Measurements from ENCODE around the gene OSBP2.

DNA sequence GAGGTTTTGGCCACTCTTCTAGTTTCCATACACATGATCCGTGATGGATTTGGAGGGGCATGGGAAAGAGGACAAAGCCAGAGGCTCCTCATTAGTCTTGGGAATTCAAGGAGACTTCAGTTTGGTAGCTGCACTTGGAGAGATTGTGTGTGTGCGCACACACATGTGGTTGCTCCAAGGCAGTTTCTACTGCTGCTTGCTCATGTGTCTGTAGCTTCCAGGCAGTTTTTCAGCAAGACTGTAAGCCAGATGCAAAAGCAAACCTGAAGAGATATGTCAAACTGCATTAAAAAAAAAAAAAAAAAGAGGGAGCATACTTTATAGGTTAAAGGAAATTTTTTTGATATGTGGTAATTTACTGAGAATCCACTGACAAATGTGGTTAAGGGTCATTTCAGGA, 95.7 kb downstream of the OSBP2 start:
- TF ChIP-seq EP300 (IDR thresholded peaks at IDR 0.05; ENCODE audit: borderline replicate concordance), result no peak
- no peak for TF ChIP-seq EGR1 (IDR thresholded peaks at IDR 0.05)
- TF ChIP-seq, protein P1, sequence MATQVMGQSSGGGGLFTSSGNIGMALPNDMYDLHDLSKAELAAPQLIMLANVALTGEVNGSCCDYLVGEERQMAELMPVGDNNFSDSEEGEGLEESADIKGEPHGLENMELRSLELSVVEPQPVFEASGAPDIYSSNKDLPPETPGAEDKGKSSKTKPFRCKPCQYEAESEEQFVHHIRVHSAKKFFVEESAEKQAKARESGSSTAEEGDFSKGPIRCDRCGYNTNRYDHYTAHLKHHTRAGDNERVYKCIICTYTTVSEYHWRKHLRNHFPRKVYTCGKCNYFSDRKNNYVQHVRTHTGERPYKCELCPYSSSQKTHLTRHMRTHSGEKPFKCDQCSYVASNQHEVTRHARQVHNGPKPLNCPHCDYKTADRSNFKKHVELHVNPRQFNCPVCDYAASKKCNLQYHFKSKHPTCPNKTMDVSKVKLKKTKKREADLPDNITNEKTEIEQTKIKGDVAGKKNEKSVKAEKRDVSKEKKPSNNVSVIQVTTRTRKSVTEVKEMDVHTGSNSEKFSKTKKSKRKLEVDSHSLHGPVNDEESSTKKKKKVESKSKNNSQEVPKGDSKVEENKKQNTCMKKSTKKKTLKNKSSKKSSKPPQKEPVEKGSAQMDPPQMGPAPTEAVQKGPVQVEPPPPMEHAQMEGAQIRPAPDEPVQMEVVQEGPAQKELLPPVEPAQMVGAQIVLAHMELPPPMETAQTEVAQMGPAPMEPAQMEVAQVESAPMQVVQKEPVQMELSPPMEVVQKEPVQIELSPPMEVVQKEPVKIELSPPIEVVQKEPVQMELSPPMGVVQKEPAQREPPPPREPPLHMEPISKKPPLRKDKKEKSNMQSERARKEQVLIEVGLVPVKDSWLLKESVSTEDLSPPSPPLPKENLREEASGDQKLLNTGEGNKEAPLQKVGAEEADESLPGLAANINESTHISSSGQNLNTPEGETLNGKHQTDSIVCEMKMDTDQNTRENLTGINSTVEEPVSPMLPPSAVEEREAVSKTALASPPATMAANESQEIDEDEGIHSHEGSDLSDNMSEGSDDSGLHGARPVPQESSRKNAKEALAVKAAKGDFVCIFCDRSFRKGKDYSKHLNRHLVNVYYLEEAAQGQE (IDR thresholded peaks at IDR 0.05; ENCODE audit: low read depth), result no peak

Data from Ishikawa (cell line).